Hematopoietic multipotent progenitor cell treated with erythropoietin and hydrocortisone succinate and interleukin-3 and kit ligand, for 15 days (in vitro differentiated cells): Measurements from ENCODE around the gene JOSD1.
A peak's percentile ranks its signal among the peaks of the same experiment; 100 is the strongest.

ENCODE experiments used
- DNase-seq: peaks from one replicate; pipeline ENCODE4 v3.0.0-alpha.2; 2015; ENCODE audit warnings: low spot score

The JOSD1 gene

GRCh38 chr22:38712486-38713207 is 11.9 kb upstream of the JOSD1 start:
- no peak for DNase-seq

GRCh38 chr22:38710866-38711265 is 10.1 kb upstream of the JOSD1 start:
- DNase-seq = no peak

GRCh38 chr22:38710351-38710750 is 9.6 kb upstream of the JOSD1 start:
- DNase-seq = peak; percentile 79

- no peak for DNase-seq
These were observed 8.6 kb upstream of the JOSD1 start for GRCh38 chr22:38709306-38709705.

GRCh38 chr22:38707984-38708383 is 7.2 kb upstream of the JOSD1 start:
- DNase-seq = no peak

GRCh38 chr22:38707346-38707745 is 6.6 kb upstream of the JOSD1 start:
- DNase-seq = peak; percentile 36

- no peak for DNase-seq
These were observed 6.1 kb upstream of the JOSD1 start for GRCh38 chr22:38706901-38707195.

GRCh38 chr22:38706101-38706900 is 5.6 kb upstream of the JOSD1 start:
- DNase-seq = peak; percentile 43

GRCh38 chr22:38705235-38706100 is 4.7 kb upstream of the JOSD1 start, which contains the start of gene GTPBP1:
Gene GTPBP1, plus strand, starts transcription at chr22:38705944. Its CDS starts 12 bp downstream, at chr22:38705956.
- peak; percentile 100 for DNase-seq

- peak; percentile 45 for DNase-seq
These were observed 4.0 kb upstream of the JOSD1 start for GRCh38 chr22:38704654-38705234.

- peak; percentile 44 for DNase-seq
These were observed 414 bp downstream of the JOSD1 start for GRCh38 chr22:38700270-38700788.

- no peak for DNase-seq
These were observed 959 bp downstream of the JOSD1 start for GRCh38 chr22:38699784-38700183.

- DNase-seq = no peak
These were observed 1.6 kb downstream of the JOSD1 start for GRCh38 chr22:38699143-38699542.

- DNase-seq = no peak
These were observed 2.2 kb downstream of the JOSD1 start for GRCh38 chr22:38698407-38699094.

- DNase-seq = peak; percentile 71
These were observed 3.2 kb downstream of the JOSD1 start for GRCh38 chr22:38697425-38698089.

GRCh38 chr22:38696606-38697424 is 3.9 kb downstream of the JOSD1 start:
- DNase-seq = peak; percentile 48

GRCh38 chr22:38694940-38695339 is 5.8 kb downstream of the JOSD1 start:
- no peak for DNase-seq

GRCh38 chr22:38694049-38694448 is 6.7 kb downstream of the JOSD1 start:
- no peak for DNase-seq

- no peak for DNase-seq
These were observed 11.1 kb downstream of the JOSD1 start for GRCh38 chr22:38689651-38690050.

- DNase-seq = no peak
These were observed 15.0 kb downstream of the JOSD1 start for GRCh38 chr22:38685761-38686160.
